ENCODE data around the gene ZBTB7C. TPM values are rescaled to one million over a fixed set of nuclear protein-coding genes. Genes with fewer than 3 reads are reported as not detected.

The ZBTB7C gene
- total and polyA plus RNA-seq, 2 of the 8 experiments (the other 6 are each of a cell fraction or from before 2014, with no cell fraction given), result 0.15 to 0.45 TPM

DNA sequence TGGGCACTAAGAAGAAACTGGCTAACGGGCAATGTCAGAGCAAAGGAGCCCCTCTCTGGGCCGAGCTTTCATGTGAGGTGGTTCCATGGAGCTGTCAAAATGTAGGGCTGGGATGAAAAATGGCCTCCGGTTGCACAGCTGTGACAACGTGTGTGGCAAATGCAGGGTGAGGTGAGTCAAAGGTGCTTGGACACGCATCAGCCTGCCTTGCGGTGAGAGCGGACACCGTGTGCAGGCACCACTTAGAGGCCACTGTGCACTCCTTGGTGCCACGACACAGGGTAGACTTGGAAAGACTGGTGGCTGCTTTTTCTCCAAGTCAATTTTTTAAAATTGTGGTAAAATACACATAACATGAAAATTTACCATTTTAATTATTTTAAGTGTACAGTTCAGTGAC lies 195.4 kb downstream of the ZBTB7C start:
- no peak overlapping the region for H2BK5ac ChIP-seq (ENCODE audit: low read depth, low read length)
- no peak overlapping the region for H3K4me2 ChIP-seq (ENCODE audit: insufficient read depth in 1 of 2, low read depth in 2 of 2, low read length in 2 of 2)
- ChIA-PET CTCF (ENCODE audit: partially characterized antibody) (interaction anchor here (1.0 to 1.8 kb wide), 4 partner anchors 10 to 233 kb away, joined by 4 to 5 read pairs (median 5); no protein-coding TSS in a partner anchor), POLR2A (ENCODE audit: partially characterized antibody) (no interaction called here)
- no peak overlapping the region for H2AK5ac ChIP-seq (ENCODE audit: low read depth, low read length)
- peaks cover 3 to 5% of the 10 kb centered on the region in 2 experiments; a peak in 2 of 4 replicates for H3K9me3 ChIP-seq (ENCODE audit: insufficient read depth in 2 of 2, low read depth in 1 of 2, low read length in 1 of 2)
- H4K8ac ChIP-seq (ENCODE audit: extremely low read depth, insufficient read depth, low read length), result no peak overlapping the region
- 93% methylated on average over 9 of the region's 9 CpGs; no CpG with 5 or more reads in 1 of the 2 experiments for WGBS, 2 experiments (ENCODE audit: extremely low coverage in 1 of 2, insufficient coverage in 1 of 2, insufficient read length in 1 of 2, insufficient replicate concordance in 2 of 2, low coverage in 1 of 2, low lambda C conversion rate in 2 of 2, missing lambda C conversion rate in 1 of 2)
- peaks cover 0 to 2% (median under 1%) of the 10 kb centered on the region in 4 experiments; a peak in 1 of 7 replicates for H3K4me1 ChIP-seq (replicated peaks in 1 of 4; ENCODE audit: control insufficient read depth in 3 of 4, insufficient read depth in 4 of 4, low read length in 3 of 4)
- no peak overlapping the region for H2BK12ac ChIP-seq (ENCODE audit: low read depth, low read length)
- H3K4me3 ChIP-seq (ENCODE audit: extremely low read depth in 1 of 4, insufficient read depth in 2 of 4, low read depth in 3 of 4, low read length in 4 of 4), result no peak overlapping the region
- H2BK20ac ChIP-seq (ENCODE audit: low read length), result no peak overlapping the region
- H3K27me3 ChIP-seq (replicated peaks in 1 of 4; ENCODE audit: control insufficient read depth in 3 of 4, extremely low read depth in 1 of 4, insufficient read depth in 3 of 4, low read length in 3 of 4), result no peaks in the 10 kb centered on the region; a peak in 1 of 7 replicates
- H3K56ac ChIP-seq (replicated peaks; ENCODE audit: insufficient read length, low read depth, low read length), result no peak overlapping the region
- no peak overlapping the region for H2BK15ac ChIP-seq (ENCODE audit: low read length)
- H3K4ac ChIP-seq (replicated peaks; ENCODE audit: insufficient read length, low read depth, low read length), result no peak overlapping the region
- H4K20me1 ChIP-seq (replicated peaks in 1 of 2; ENCODE audit: control insufficient read depth in 1 of 2, insufficient read depth in 2 of 2, low read length in 2 of 2), result no peaks in the 10 kb centered on the region
- H3K9ac ChIP-seq (replicated peaks in 1 of 4; ENCODE audit: extremely low read depth in 1 of 4, low read depth in 3 of 4, low read length in 3 of 4), result no peak overlapping the region
- H4K5ac ChIP-seq (ENCODE audit: insufficient read length, low read depth, low read length), result no peak overlapping the region
- H3K36me3 ChIP-seq (ENCODE audit: control insufficient read depth in 2 of 4, insufficient read depth in 4 of 4, low read length in 3 of 4), result no peaks in the 10 kb centered on the region
- H3K18ac ChIP-seq (ENCODE audit: extremely low read depth, low read length), result no peak overlapping the region
- no peaks in the 10 kb centered on the region for H3K79me1 ChIP-seq (ENCODE audit: low read depth, low read length)
- H2BK120ac ChIP-seq (replicated peaks; ENCODE audit: low read depth, low read length), result no peak overlapping the region
- H3K27ac ChIP-seq (ENCODE audit: low read depth, low read length), result no peak overlapping the region
- FAIRE-seq (no peak), DNase-seq (ENCODE audit: low read depth in 1 of 2, low spot score in 2 of 2) (no peak)
- no peak overlapping the region for H3K23ac ChIP-seq (ENCODE audit: insufficient read length)
- no peak overlapping the region for H4K91ac ChIP-seq (replicated peaks; ENCODE audit: insufficient read length, low read length)
- H3K79me2 ChIP-seq (ENCODE audit: control insufficient read depth in 1 of 2, insufficient read depth in 2 of 2, low read length in 2 of 2), result no peaks in the 10 kb centered on the region
- no peak overlapping the region for H2AFZ ChIP-seq (ENCODE audit: low read length)
- no peaks in the 10 kb centered on the region for H3K23me2 ChIP-seq (ENCODE audit: low read depth, low read length)
- H3K14ac ChIP-seq (ENCODE audit: insufficient read length), result no peak overlapping the region
- TF ChIP-seq SRF (IDR thresholded peaks at IDR 0.05; ENCODE audit: low read depth, low read length), result no peak
- no peak for TF ChIP-seq POLR2AphosphoS5 (IDR thresholded peaks at IDR 0.05; ENCODE audit: low read depth, low read length)
- TF ChIP-seq TBP (IDR thresholded peaks at IDR 0.05; ENCODE audit: low read depth, low read length), result no peak
- TF ChIP-seq HDAC2 (IDR thresholded peaks at IDR 0.05; ENCODE audit: borderline replicate concordance in 1 of 2, low read depth in 2 of 2, low read length in 2 of 2), result no peak
- TF ChIP-seq YY1 (IDR thresholded peaks at IDR 0.05; ENCODE audit: low read depth, low read length), result no peak
- no peak for TF ChIP-seq EGR1 (IDR thresholded peaks at IDR 0.05; ENCODE audit: borderline replicate concordance, low read depth, low read length)
- TF ChIP-seq, protein P1, sequence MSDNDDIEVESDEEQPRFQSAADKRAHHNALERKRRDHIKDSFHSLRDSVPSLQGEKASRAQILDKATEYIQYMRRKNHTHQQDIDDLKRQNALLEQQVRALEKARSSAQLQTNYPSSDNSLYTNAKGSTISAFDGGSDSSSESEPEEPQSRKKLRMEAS (IDR thresholded peaks at IDR 0.05), result no peak
- no peak for TF ChIP-seq TCF12 (IDR thresholded peaks at IDR 0.05; ENCODE audit: low read depth, low read length)
- TF ChIP-seq POLR2A (IDR thresholded peaks at IDR 0.05; ENCODE audit: control extremely low read depth in 1 of 2, low read depth in 2 of 2, low read length in 2 of 2), result no peak
- TF ChIP-seq PHF8 (conservative IDR thresholded peaks at IDR 0.05; ENCODE audit: low read depth, low read length), result no peak
- TF ChIP-seq POU5F1 (IDR thresholded peaks at IDR 0.05; ENCODE audit: low read depth, low read length), result no peak
- TF ChIP-seq KDM5A (IDR thresholded peaks at IDR 0.05; ENCODE audit: low read length), result no peak
- TF ChIP-seq JUND (IDR thresholded peaks at IDR 0.05; ENCODE audit: low read length), result no peak
- no peak for TF ChIP-seq TAF7 (optimal IDR thresholded peaks at IDR 0.05; ENCODE audit: borderline replicate concordance, low read depth, low read length)
- TF ChIP-seq KDM1A (IDR thresholded peaks at IDR 0.05; ENCODE audit: borderline replicate concordance, low read length), result no peak
